NCI-H2227 (cell line): ENCODE data around the gene GLI1.
"Not testable (repeated sequence)": the region's sequence is repeated elsewhere in the genome, so short reads cannot be mapped to it uniquely, and the experiment has no call there.

Experiments
- DNase-seq: peaks from one replicate; lab custom pipeline; 2025; ENCODE audit not compliant: unreplicated experiment; lab: John Stamatoyannopoulos, UW

The GLI1 gene

DNA sequence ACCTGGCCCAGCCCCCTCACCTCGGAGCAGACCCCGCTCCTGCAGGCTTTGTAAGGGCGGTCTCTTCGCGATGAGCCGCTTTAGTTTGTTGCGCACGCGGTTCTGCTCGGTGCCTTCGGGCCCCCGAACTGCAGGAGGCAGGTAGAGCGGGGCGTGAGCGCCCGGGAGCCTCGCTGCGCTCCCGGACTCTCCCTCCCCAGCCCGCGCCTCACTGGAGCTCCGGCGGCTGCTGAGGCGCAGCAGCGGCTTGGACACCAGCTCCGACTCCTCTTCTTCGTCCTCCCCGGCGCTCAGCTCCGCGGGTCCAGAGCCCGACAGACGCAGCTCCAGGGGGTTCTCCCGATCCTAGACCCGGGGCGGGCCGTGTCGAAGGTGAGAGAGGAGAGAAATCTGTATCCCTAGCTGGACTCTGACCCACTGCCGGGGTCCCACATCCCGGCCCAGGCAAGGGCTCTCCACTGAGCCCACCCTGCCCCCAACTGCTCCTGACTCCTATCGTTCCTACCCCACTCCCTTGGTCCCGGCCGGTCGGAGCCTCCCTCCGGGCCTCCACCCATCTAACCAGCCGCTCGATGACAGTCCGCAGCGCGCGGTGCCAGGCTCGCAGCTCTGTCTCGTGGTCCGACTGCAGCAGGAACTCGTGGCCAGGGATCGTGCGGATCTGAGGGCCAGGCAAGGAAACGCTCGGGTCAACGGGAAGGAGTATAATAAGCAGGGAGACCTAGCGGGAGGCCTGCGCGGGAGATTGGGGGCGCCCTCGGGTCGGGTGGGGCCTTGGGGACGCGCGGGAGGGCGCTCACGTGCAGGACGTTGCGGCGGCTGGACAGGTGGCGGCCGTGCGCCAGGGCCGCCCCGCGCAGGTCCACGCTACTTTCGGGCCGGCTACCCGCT, 15.9 kb downstream of the GLI1 start:
- DNase-seq: peak; percentile 14

DNA sequence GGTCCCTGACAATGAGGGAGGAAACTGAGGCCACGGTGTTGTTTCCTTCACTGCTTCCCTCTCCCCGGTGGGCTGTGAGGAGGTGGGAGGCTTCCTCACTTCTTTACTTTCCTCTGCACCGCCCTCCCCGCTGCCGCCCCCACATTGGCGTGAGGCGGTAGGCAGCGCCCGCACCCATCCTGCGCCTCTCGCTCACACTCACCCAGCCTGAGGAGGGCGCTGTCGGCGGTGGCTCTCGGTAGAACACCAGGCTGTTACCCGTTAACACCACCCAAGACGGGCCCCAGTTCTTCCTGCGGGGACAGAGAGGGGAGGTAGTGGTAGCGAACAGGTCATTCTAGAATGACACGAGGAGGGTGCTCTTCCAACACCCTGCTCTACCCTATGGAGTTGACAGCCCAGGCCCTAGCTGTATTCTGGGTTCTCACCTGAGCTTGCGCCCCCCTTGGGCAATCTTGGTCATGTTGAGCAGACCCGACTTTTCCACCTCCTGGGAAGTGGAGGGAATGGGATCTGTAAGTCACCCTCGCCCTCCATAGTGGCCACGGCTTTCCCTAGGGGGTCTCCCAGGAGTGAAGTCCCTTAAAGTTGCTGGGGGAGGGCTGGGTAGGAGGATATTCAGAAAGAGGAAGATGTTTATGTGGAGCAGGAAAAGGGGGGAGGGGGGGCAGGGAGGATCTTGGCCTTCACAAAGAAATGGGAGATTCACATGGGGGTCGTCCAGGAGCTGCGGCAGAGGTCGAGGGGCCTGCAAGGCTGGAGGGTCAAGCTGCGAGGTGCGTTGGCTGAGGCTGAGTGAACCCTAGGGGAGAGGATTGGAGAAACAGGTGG, 16.8 kb downstream of the GLI1 start:
- DNase-seq: no peak

DNA sequence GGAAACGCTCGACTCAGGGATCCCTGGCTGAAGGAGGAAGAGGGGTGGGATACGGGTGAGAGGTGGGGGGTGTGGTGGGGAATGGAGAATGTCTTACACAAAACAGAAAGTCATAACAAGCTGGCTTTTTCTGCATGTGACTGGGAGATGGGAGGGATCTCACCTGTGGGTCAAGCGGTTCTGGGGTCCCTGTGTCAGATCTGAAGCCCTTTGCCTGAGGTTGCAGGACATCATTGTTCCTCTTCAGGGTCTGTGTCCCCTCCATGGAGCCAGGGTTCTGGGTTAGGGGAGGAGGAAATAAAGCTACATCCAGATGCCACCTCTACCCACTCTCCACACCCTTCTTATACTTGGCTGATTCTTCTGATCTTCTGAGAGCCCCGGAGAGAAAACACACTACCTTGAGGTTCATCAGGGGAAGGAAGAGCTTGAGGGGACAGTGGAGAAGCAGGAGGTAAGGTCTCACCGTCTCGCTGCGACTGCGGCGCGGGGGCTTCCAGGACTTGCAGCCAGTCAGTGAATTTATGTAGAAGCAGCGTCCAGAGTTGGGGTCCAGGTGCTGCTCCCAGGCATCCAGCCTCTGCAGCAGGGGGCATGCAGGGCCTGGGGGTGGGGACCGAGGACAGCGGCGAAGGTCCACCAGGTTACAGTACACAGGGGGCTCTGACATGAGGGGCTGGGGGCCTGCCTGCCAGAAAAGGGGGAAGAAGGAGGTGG, 17.6 kb downstream of the GLI1 start:
- DNase-seq: no peak

DNA sequence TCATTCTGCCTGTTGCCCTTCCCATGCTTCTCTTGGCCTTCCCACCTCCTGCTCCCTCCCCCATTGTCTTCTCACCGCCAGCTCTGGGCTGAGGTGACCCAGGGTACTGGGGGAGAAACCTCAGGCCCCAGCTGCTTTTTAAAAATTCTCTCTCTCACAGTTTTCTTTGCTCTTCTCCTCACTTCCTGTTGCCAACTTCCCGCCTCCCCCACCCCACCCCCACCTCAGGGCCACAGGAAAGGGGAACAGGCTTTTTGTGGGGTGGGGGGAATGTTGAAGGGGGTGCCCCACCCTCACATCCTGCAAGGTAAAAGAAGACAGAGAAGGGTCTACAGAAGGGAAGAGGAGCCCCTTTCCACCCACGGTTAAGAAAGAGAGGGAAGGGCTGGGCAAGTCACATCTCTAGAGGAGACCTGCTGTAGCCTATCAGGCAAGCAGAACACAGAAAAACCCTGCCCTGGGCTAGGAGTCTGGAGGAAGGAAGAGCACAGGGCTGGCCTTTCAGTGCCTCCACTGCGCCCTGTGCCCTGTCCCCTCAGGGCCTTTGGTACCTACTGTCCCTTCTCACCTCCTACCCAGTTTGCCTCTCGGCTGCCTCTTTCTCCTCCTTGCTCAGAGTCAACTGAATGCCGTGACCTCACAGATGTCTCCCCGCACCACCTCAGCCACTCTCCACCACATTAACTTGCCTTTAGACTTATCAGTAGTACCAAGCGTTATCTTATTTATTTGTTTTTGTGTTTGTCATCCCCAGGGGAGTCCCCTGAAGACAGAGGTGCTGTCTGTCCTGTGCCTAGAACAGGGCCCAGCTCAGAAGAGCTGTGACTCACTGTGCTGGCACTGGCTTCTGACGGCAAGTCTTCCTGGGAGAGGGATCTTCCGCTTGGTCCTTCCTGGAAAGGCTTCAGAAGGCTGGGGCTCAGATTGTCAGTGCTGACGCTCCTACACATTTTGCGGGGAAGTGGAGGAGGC, 18.4 kb downstream of the GLI1 start:
- DNase-seq: no peak

DNA sequence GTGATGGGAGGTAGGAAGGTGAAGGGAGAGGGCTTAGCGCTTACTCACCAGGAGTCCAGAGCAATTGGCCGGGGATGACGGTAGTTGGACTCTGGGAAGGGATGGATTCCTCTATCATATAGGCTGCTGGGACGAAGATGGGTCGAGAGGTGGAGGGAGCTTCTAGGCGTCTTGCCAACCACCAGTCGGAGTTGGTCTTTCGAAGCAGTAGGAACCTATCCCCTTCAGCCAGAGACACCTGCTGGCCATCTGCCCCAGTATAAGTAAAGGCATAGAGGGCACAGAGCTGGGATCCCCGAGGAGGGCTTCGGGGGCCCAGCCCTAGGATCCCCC, 19.4 kb downstream of the GLI1 start:
- no peak for DNase-seq

DNA sequence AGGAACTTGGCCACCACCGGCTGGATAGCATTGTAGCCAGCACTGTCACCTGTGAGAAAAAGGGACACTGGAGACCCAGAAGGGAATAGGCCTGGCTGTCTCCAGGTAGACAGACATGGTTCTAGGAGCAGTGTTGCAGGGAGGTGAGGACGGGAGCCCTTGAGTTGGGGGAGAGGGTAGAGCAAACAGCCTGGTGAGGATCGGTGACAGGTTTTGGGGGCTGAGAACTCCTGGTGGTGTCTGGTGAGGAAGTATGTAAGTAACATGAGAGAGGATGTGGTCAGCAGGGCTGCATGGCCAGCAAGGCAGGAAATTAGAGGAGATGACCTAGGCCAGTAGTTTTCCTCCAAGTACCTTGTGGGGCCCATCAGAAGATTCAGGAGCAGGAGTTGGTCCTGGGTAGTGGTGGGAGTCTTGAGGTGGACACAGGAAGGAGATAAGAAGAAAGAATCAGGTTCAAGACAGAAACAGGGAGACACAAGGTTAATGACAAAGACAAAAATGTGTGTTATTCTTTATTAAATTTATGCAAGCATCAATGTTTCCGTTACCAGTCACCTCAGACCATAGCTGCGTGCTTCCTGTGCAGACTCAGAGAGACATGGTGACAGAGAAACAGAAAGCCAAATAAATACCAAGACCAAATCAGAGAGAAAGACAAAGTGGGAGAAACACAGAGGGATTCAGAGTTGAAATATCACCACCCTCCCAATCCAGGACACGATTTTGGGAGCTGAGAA, 20.0 kb downstream of the GLI1 start, which contains the start of gene ARHGAP9:
ARHGAP9 (minus strand) TSS at position 491 of the 740 bp plus-strand sequence; CDS start at position 31, 460 bp downstream.
- no peak for DNase-seq

DNA sequence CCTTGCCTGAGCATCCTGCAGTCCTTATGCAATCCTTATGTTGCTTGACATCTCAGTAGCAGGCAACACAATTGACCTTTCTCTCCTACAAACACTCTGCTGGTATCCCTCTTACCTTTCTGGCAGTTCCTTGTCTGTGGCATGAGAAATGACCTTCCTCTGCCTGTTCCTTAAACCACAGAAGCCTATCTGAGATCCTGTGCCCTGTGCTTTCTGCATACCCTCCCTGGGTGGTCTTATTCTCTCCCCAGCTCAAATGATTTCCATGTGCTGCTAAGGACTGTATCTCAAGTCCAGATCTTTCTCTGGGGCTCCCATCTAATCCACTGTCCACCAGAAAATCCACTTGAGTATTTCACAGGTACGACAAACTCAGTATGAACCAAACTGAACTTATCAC, 22.1 kb downstream of the GLI1 start:
- DNase-seq: no peak

DNA sequence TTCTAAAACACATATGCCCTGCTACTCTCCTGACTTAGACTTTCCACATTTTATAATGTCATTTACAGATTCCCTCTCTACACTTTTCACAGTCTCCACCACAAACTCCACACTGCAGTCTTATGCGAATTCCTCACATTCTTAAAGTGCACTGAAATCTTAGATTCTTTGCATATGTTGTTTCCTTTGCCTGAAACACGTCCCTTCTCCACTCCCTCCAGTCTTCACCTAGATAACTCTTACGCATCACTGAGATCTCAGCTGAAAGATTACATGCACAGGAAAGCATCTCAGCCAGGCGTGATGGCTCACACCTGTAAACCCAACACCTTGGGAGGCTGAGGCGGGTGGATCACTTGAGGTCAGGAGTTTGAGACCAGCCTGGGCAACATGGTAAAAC, 23.9 kb downstream of the GLI1 start:
- DNase-seq: no peak

DNA sequence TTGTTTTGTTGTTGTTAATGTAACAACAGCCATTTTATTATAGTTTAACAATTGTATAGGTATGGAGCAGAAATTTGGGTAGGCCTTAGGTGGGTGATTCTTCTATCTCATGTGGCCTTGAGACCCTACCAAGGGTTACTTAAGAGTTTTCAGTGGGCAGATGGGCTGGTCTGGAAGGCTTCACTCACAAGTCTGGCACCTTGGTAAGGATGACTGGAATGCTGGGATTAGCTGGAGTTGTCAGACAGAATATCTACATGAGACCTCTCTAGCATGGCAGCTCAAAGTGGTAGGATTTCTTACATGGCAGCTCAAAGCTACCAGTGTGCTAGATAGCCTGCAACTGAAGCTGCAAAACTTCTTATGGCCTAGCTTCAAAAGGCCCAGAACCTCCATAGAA, 26.1 kb downstream of the GLI1 start:
- no peak for DNase-seq

DNA sequence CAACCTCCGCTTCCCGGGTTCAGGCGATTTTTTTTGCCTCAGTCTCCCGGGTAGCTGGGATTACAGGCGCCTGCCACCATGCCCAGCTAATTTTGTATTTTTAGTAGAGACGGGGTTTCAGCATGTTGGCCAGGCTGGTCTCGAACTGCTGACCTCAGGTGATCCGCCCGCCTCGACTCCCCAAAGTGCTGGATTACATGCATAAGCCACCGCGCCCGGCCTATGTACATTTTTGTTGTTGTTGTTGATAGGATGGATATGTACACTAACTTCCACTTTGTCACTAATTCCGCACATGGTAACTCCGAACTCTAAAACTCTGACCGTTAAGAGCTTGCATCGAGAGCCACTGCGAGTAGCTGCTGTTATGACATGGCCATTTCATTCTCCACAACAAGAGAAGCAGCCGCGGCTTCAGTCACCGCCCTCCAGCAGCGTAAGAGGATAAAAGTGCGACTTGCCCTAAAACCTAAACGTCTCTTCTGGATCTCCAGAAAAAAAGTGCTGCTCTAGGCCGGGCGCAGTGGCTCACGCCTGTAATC, 27.5 kb downstream of the GLI1 start:
- no peak for DNase-seq

DNA sequence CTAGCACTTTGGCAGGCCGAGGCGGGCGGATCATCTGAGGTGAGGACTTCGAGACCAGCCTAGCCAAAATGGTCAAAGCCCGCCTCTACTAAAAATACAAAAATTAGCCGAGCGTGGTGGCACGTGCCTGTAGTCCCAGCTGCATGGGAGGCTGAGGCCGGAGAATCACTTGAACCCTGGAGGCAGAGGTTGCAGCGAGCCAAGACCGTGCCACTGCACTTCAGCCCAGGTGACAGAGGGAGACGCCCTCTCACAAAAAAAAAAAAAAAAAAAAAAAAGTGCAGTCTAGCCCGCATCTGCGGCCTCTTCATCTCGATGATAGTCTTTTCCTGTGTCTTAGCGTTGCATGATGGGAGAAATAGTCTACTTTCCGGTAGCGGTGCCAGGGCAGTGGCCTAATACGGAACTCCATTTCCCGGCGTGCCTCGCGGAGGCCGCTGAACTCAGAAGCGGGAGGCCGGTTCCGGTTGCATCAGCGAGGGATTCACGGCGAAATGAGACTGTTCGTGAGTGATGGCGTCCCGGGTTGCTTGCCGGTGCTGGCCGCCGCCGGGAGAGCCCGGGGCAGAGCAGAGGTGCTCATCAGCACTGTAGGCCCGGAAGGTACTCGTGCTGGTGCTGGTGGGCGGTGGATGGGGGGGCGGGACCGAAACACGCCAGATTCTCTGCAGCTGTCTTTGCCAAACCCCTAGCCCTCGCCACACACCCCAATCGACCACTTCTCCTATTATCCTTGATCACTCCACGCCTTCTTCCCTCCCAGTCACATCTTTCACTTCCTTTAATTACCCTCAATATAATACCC, 28.2 kb downstream of the GLI1 start, which contains the start of gene MARS1:
MARS1 (plus strand) TSS at position 472 of the 805 bp plus-strand sequence; CDS start at position 495, 23 bp downstream.
- peak; percentile 93 for DNase-seq

DNA sequence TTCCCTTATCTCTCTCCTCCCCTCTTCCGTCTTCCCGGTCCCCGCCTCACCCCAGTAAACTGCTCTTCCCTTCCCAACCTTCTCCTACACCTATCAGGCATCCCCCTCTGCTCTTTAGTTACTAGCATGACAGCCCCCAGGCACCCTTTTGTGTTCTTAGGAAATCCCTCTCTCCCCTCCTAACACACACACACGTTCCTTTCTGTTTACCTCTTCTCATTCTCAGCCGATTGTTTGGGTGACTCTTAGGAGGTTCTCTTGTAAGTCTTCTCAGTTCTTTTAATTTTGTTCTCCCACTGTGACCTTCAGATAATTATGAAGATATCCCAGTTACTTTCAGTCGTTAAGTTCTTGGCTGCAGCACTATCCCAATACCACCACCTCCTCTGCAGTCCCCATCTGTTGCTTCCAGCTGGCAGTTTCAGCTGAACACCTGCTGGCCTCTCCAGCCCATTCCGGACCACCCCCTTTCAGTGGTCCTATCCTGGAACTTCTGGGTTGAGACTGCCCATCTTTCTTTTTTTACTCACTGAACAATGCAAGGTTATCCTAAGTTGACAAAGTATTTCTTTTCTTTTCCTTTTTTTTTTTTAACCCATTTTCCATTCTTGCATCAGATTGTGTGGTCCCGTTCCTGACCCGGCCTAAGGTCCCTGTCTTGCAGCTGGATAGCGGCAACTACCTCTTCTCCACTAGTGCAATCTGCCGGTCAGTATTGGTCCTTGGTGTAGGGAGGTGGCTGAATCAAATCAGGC, 29.0 kb downstream of the GLI1 start:
- DNase-seq: no peak

DNA sequence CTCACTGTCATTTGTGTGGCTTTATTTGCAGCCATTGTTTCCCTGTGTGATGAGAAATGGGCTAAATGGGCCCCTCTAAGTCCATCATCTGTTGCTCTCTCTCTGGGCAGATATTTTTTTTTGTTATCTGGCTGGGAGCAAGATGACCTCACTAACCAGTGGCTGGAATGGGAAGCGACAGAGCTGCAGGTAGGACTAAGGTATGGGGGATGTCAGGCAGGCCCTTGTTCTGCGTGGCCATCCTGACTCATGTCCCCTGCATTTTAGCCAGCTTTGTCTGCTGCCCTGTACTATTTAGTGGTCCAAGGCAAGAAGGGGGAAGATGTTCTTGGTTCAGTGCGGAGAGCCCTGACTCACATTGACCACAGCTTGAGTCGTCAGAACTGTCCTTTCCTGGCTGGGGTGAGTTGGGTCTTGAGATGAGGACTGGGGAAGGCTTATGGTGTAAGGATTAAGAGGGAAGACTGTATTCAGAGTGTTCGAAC, 29.6 kb downstream of the GLI1 start:
- no peak for DNase-seq

DNA sequence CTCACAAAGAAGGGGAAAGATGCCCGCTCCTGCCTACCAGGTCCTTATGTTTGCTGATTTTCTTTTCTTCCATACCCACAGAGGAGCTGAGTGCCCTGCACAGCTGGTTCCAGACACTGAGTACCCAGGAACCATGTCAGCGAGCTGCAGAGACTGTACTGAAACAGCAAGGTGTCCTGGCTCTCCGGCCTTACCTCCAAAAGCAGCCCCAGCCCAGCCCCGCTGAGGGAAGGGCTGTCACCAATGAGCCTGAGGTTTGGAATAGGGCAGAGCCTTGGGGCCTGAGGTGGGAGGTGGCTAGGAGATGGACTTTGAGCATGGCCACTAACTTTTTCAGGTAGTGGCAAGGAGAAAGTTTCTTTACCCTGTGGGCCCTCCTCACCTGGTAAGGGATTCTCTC, 30.5 kb downstream of the GLI1 start:
- DNase-seq: no peak

DNA sequence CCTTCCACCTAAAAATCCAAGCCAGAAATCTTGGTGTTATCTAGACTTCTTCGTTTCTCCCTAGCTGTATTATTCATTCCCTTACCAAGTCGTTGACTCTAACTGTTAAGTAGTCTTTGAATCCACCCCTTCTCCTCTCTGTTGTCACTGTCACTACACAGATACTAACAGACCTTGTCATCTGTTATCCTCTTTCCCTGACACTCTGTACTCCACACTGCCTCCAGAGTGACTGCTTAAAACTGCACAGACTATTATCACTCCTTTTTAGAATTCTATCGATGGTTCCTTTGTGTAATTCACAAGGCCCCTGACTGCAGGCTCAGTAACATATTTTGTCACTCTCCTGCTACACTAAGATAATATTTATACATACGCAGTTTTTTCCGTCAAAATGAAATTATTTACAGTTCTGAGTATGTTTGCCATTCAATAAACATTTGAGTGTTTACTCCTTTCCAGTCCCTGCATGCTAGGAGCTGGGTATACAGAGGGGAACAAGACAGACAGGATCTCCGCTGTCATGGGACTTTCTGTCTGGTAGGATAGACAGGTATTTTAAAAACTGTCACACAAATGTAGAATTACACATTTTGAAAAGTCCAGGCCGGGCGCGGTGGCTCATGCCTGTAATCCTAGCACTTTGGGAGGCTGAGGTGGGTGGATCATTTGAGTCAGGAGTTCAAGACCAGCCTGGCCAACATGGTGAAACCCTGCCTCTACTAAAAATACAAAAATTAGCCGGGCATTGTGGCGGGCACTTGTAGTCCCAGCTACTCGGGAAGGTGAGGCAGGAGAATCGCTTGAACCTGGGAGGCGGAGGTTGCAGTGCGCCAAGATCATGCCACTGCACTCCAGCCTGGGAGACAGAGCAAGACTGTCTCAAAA, 32.1 kb downstream of the GLI1 start:
- DNase-seq: peak; percentile 6

DNA sequence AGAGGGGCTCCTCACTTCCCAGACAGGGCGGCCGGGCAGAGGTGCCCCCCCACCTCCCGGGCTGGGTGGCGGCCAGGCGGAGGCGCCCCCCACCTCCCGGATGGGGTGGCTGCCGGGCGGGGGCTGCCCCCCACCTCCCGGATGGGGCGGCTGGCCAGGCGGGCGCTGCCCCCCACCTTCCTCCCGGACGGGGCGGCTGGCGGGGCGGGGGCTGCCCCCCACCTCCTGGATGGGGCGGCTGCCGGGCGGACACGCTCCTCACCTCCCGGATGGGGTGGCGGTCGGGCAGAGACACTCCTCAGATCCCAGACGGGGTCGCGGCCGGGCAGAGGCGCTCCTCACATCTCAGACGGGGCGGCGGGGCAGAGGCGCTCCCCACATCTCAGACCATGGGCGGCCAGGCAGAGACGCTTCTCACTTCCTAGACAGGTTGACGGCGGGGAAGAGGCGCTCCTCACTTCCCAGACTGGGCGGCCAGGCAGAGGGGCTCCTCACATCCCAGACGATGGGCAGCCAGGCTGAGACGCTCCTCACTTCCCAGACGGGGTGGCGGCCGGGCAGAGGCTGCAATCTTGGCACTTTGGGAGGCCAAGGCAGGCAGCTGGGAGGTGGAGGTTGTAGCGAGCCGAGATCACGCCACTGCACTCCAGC, 35.6 kb downstream of the GLI1 start:
- not testable (repeated sequence) for DNase-seq
